NOMO-1 treated with dmso at 0.1 percent for 144 hours (cell line): ENCODE measurements around the gene LPXN.
"Not testable (repeated sequence)": the region's sequence is repeated elsewhere in the genome, so short reads cannot be mapped to it uniquely, and the experiment has no call there.

Experiments
- DNase-seq: peaks from one replicate; lab custom pipeline; 2025; ENCODE audit not compliant: unreplicated experiment; lab: John Stamatoyannopoulos, UW

LPXN gene

DNA sequence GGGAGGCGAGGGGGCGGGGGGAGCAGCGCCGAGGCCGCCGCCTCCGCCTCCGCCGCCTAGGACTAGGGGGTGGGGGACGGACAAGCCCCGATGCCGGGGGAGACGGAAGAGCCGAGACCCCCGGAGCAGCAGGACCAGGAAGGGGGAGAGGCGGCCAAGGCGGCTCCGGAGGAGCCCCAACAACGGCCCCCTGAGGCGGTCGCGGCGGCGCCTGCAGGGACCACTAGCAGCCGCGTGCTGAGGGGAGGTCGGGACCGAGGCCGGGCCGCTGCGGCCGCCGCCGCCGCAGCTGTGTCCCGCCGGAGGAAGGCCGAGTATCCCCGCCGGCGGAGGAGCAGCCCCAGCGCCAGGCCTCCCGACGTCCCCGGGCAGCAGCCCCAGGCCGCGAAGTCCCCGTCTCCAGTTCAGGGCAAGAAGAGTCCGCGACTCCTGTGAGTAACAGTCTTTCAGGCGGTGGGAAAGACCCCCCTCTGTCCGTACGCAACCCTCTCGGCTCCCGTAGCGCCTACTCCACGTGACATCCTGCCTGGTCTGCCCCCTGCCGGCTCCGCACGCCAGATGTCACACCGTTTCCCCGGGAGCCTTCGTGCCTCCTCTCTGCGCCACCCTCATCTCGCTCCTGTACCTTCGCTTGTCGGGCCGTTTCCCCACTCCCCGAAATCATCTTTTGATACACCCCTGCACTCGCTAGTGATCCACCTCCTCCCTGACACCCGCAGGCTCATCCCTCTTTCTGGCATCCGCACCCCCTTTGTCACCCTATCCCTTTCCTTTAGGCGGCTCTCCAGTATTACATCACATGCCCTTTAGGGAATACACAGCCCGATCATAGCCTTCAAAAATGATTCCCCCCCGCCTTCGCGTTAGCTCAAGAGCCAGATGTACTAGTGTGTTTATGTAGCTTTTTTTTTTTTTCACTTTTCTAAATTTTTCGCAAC is 3.8 kb upstream of the LPXN start:
- DNase-seq, result peak; percentile 76

DNA sequence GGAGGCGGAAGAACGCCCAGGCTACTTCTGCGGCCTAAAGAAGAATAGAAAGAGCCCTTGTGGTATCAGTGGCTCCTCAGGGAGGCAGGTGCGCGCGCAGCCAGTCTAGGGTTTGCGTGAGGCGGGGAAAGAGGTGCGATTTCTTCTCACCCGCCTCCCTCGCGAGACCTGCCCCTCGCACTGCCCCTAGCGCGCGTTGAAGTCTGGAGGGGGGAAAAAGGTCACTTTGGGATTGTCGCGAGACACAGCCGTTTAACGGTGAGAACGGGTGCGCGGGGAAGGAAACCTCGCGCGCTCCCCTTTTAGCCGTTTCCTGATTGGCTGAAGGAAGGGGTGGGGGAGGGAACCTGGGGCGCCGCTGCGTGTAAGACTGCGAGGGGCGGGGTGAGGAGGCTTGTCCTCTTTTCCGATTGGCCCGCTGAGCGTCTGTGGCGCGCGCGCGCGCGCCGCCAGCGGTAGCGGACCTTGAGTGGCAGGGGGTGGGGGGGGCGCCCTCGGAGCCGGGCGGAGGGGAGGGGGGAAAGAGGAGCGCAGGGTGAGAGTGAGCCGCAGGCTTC is 3.1 kb upstream of the LPXN start, which contains the start of gene ZFP91:
Gene ZFP91 (plus strand): TSS at position 429 of the 557 bp plus-strand sequence. CDS start 219 bp downstream, outside the sequence.
- peak; percentile 95 for DNase-seq

DNA sequence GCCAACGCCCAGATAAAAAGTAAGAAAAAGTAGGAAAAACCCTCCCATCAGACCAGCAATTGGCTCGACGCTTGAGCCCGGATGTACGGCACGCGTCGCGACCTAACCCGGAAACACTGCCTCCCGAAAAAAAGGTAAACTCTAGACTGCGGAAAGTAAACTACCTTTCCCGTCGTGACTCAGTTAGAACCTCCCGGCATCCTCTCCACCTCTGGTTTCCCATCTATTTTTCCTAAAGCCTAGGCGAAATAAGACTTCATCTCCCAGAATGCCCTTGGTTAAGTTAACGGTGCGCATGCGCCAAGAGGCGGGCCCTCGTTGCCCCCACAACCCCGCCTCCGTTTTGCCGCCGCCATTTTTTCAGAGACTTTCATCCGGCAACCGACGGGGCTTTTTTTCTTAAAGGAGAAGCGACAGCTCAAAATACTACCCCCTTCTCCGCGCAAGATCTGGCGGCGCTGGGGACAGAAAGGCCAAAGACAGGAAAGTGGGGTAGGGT is 2.5 kb upstream of the LPXN start:
- DNase-seq, result peak; percentile 98

DNA sequence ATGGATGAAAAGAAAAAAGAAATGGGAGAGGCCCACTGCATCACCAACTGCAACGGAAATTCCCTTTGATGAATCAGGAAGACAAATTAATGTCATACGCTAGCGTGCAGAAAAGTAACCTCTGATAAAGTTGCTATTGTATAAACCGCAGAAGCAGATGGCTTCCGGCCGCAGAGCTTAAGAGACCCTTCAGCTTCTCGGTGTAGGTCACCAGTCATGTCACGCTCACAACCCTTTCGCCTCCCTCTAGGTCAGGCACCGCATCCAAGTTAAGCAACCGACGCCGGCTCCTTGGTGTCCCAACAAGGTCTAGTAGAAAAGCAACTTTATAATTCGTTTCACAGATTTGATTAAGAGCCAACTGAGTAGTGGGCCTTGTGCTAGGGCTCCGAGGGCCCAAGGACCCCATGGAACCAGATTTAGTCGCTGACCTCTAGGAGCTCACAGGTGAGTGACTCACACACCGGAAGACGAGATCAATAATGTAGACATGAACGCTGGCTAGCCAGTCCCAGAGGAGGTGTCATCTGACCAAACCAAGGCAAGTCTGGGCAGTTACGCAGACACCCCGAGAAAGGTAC is 2.0 kb upstream of the LPXN start:
- peak; percentile 93 for DNase-seq

DNA sequence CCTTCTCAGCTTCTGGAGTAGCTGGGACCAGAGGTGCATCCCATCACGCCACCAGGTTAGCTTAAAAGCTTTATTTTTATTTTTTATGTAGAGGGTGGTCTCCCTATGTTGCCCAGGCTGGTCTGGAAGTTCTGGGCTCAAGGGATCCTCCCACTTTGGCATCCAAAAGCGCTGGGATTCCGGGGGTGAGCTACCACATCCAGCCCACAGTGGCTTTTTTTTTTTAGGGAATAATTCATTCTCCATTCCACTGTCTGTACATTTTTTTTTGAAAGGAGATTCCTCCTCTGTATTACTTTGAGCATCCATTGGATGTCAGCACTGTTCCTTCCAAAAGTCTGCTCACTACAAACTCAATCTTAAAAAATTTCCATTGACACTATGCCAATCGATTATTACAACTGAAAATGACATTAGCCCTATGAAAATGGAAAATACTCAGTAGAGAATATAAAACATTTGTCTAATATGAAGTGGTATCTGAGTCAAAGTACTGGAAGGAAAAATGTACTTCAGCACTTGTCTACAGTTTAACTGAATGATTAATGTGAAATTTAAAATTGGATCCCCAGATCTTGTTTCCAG is 1.3 kb upstream of the LPXN start:
- DNase-seq, result no peak

DNA sequence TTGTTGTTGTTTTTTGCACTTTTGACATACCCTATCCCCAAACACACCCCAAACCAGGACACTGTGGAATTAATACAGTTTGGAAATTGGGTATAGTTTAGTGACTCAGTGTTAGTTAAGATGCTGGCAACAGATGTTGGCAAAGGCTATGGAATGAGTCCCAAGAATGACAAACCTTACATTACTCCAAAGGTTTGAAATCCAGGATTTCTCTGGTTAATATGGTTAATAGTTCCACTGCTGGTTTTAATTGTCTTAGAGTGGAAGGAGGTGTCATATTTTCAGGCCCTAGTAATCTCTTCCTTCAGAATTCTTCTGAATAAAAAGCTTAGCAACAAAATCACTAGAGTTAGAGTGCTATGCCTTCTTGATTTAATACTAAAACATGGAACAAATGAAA is 775 bp downstream of the LPXN start:
- no peak for DNase-seq

DNA sequence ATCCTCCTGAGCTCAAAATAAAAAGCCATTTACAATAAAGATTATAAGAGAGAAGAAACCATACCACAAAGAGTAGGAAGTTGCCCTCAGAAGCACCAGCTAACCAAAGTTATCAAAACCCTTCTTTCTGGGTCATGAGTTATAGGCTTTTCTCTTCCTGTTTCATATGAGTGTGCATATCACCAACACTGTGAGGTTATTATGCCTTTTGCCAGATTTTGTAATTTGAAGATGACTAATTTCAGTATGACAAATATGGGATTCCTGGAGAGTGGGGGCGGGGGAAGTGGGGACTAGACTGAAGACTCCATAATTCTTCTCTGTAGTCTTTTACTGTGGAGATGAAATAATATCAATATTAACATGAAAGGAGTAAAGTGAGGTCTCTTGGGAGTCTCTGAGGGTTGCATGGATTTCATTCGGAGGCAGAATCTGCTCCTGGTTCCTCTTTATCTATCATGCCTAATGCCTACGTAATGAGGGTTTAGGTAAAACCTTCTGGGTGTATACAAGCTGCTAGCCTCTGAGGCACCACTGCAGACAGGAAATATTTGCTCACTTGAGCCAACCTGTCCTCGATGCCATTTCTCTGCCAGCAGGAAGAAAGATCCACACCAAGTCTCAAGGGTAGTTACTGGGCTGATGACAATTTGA is 2.1 kb downstream of the LPXN start:
- peak; percentile 54 for DNase-seq

DNA sequence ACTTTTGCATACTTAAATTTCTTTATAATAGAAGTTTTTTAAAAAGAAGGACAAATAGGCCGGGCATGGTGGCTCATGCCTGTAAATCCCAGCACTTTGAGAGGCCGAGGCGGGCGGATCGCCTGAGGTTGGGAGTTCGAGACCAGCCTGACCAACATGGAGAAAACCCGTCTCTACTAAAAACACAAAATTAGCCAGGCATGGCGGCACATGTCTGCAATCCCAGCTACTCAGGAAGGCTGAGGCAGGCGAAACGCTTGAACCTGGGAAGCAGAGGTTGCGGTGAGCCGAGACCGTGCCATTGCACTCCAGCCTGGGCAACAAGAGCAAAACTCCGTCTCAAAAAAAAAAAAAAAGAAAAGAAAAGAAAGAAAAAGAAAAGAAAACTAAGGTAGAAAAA is 2.8 kb downstream of the LPXN start:
- DNase-seq, result not testable (repeated sequence)

DNA sequence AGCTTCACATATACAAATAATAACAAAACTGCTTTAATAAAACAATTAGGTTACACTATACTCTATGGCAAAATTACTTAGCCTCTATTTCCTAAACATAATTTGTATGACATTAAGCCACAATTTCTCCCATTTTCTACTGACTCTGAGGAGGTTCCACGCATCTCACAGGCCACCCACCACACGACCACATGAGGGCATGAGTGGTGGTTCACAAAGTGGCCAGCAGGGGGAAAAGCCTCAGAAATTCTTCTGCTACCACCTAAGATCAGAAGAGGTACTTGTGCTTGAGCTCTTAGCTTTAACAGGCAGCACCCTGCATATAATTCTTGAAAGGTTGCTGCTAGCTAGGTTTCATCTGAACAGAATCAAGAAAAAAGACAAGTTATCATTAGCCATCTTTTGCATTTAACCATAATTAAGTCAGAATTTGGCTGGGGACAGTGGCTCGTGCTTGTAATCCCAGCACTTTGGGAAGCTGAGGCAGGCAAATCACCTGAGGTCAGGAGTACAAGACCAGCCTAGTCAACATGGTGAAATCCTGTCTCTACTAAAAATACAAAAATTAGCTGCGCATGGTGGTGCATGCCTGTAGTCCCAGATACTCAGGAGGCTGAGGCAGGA is 7.7 kb downstream of the LPXN start:
- peak; percentile 36 for DNase-seq

DNA sequence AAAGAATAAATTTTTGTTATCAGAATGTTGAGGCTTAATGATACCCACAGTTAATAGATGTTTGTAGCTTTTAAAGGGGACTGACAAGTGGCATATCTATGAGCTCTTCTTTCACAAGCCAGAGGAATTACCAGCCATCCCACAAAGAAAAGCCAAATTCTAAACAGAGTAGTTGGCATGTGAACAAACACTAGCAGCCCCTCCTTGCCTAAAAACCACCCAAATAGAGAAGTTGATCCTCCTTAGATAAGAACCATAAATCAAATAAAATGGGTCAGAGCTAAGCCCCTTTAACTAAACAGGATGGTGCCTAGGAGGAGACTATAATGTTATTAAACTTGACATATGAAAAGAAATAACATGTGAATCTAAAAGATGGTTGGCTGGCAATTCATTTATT is 11.4 kb downstream of the LPXN start:
- DNase-seq, result peak; percentile 11

DNA sequence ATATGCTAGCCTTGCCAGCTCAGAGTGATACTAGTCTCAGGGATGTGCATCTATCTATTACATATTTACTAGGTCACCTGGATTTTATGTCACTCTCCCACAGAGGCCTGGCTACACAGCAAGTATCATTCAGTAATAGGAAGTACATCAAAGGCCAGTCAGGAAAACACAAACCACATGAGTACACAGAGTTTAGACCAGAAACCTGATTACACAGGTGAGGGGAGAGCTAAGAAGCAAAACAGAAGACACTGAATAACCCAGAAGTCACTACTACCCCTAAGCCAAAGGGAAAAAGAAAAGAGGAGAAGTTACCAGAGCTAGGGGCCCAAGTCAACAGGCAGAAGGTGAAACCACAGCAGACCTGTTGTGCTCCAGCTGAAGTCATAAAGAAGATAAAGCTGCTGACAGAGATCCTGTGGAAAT is 13.3 kb downstream of the LPXN start:
- DNase-seq, result no peak

DNA sequence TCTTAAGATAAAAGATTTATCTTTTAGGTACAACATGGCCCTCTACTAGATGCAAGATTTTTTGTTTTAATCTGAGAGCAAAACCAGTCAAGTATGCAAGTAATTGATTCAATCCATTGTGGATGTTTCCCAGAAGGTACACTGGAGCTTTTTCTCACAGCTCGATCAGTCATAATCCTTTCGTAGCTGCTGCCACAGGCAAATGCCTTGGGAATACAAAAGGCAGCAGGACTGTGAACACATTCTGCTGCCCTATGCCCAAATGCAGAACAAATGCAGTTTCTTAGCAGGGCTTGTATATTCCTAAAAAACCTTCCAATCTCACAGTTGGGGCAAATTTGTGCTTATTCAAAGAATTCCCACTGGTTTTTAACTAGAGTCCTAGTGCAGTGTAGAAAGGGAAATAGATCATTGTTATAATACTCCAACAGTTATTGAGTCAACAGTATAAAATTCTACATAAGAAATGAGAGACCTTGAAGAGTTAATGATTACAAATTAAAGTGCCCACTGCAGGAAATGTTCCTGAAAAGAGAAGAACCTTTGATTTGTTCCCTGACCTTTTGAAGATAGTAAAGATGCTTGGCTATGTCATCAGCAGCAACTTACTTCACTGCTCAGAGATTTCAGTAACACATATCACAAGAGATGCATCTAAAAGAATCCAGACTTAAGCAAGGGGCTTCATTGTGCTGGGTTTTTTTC is 14.1 kb downstream of the LPXN start:
- no peak for DNase-seq

DNA sequence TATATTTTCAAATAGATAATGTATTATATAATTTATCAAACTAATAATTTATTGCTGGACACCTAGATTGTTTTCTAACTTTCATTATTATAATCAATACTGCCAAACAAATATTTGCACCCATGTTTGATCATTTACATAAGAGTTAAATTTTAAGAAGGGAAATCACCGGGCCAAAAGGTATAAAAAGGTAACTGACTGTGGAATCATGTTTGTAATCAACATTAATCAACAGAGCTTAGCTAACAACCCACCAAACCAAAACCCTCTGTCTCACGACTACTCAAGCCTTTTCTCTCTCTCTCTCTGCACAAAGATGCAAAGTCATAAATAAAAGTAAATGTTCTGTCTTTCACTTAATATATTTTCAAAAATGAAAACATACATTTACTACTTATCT is 14.8 kb downstream of the LPXN start:
- DNase-seq, result no peak

DNA sequence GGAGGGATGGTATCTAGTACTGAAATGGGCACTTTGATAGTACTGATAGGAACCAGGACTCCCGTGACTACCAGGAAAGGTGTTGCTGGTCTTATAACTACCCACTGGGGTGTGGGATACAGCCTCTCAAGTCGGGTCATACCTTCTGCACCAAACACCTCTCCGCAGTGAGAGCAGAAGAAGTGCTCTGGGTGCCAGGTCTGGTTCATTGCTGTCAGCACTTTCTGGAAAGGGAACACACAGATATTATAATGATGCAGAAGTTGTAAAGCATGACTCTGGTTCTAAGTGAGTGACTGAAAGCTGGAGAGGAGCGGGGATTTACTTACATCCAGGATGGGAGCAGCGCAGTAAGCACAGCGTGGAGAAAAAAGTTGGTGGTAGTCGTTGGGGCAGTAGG is 26.0 kb downstream of the LPXN start:
- DNase-seq, result no peak

DNA sequence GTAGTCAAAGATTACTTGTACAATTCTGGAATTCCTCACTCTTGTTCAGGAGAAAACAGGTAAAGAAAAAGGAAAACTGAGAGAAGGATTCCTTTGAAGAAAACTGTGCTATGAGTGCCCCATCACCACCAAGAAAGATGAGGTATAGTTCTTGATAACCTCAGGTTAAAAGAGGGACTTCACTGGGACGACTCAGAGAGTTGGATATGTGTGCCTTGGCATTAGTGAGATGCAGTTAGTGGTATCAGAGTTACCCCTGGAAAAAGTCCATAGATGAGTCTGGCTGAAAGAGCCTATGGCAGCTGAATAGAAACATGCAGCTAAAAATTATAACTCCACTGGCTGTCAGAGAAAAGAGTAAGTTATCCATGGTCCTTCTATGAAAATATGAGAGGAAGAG is 28.8 kb downstream of the LPXN start:
- no peak for DNase-seq

DNA sequence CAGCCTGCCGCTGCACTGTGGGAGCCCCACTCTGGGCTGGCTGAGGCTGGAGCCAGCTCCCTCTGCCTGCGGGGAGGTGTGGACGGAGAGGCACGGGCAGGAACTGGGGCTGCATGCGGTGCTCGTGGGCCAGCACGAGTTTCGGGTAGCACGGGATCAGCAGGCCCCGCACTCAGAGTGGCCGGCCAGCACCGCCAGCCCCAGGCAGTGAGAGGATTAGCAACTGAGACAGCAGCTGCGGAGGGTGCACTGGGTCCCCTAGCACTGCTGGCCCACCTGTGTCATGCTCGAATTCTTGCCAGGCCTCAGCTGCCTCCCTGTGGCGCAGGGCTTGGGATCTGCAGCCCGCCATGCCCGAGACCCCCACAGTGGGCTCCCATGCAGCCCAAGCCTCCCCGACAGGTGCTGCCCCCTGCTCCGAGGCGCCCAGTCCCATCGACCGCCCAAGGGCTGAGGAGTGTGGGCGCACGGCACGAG is 43.8 kb downstream of the LPXN start:
- DNase-seq, result no peak

DNA sequence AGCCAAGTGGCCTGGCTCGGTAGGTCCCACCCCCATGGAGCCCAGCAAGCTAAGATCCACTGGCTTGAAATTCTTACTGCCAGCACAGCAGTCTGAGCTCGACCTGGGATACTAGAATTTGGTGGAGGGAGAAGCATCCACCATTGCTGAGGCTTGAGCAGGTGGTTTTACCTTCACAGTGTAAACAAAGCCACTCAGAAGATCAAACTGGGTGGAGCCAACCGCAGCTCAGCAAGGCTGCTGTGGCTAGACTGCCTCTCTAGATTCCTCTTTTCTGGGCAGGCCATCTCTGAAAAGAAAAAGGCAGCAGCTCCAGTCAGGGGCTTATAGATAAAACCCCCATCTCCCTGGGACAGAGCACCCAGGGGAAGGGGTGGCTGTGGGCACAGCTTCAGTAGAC is 45.4 kb downstream of the LPXN start:
- no peak for DNase-seq

DNA sequence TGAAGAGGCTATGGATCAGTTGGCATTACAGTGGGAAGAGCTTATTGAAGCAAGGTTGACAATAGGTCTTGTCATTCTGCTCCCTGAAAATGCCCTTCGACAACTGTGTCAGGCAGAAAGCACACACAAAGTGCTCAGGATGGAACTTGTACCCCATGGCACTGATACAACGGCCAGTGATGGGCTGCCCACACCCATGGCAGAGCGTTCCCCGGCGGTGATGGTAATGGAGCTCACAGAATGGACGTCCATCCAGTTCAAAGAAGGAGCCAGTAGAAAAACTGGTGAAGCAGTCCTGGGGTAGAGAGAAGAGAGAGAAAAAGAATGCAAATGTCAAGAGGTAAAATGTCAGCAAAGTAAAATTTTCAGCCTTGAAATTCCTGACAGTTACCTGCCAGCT is 48.2 kb downstream of the LPXN start:
- no peak for DNase-seq

DNA sequence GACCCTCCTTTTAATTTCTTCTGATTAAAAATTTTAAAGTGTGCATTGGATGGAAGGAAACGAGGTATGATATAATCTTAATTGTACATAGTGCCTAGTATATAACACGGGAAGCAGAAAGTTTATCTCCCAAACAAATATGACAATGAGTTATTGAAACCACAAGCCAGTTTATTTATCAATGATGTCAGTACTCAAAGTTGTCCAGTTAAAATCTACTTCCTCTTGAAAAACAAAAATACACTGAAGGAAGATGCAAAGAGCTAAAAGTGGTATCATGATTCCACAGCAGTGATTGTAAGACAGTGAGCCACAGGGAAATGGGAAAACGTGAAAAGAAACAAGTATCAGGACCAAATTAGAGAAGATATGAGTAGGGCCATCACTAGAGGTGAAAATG is 48.9 kb downstream of the LPXN start:
- DNase-seq, result no peak
